ENCODE results near the gene GATA2.

GRCh38 chr3:128456776-128457715 is 36.0 kb downstream of the GATA2 start:
- no peak for TF ChIP-seq POLR2A (IDR thresholded peaks at IDR 0.05)
- TF ChIP-seq CTCF (IDR thresholded peaks at IDR 0.05) = no peak

Data from tibial nerve (tissue), 3 donors.